Activated CD4-positive, alpha-beta T cell treated with anti-CD3 and anti-CD28 coated beads for 36 hours (primary cell): ENCODE measurements around the gene NFIA. TPM values are rescaled to one million over a fixed set of nuclear protein-coding genes. Genes with fewer than 3 reads are reported as not detected.

Source experiments
- ATAC-seq: fragments of 200-7000 bp; cut with Tn5 transposase; one replicate; pipeline ENCODE4 v1.10.0; 2021; ENCODE audit warnings: mild to moderate bottlenecking, moderate library complexity
- CTCF ChIA-PET: fragments of 350-600 bp; sonication (Branson Sonifier 250); formaldehyde crosslinking; loops from one replicate; lab custom pipeline; 2021; ENCODE audit warnings: antibody characterized with exemption; lab: Charles Lee
- POLR2A ChIA-PET: fragments of 350-600 bp; sonication (Branson Sonifier 250); formaldehyde crosslinking; loops from one replicate; lab custom pipeline; 2021; ENCODE audit warnings: antibody characterized with exemption, inconsistent platforms; lab: Charles Lee
- DNase-seq: peaks from one replicate; pipeline ENCODE4 v3.0.0-alpha.2; 2020
- H3K27ac Mint-ChIP-seq: one replicate; pipeline ENCODE4 v1.8.0; 2021; ENCODE audit warnings: mixed read lengths
- H3K27me3 Mint-ChIP-seq: one replicate; pipeline ENCODE4 v1.8.0; 2021; ENCODE audit warnings: mixed read lengths
- H3K36me3 Mint-ChIP-seq: one replicate; pipeline ENCODE4 v1.8.0; 2021; ENCODE audit warnings: low read depth, mixed read lengths
- H3K4me1 Mint-ChIP-seq: one replicate; pipeline ENCODE4 v1.8.0; 2021; ENCODE audit warnings: mixed read lengths
- H3K4me3 Mint-ChIP-seq: one replicate; pipeline ENCODE4 v1.8.0; 2021; ENCODE audit warnings: mild to moderate bottlenecking, moderate library complexity, mixed read lengths
- H3K9me3 Mint-ChIP-seq: one replicate; pipeline ENCODE4 v1.8.0; 2021; ENCODE audit warnings: low read depth, mixed read lengths
- intact Hi-C, 2 experiments: fragments of 100-400 bp; cut with DNase I in 1 of 2; cut with micrococcal nuclease in 1 of 2; formaldehyde crosslinking; loops; one replicate each; pipeline versions ENCODE4 v1.14.2 to v1.15.1; 2022 to 2024; cut with DNase I, micrococcal nuclease
- total RNA-seq, 2 experiments: library from RNA; stranded (reverse); gene quantifications; one replicate each; pipeline ENCODE4 v1.2.3, GENCODE V29; 2021

The NFIA gene
- 1 to 10 TPM; 3.0 to 3.2 TPM for total RNA-seq

DNA sequence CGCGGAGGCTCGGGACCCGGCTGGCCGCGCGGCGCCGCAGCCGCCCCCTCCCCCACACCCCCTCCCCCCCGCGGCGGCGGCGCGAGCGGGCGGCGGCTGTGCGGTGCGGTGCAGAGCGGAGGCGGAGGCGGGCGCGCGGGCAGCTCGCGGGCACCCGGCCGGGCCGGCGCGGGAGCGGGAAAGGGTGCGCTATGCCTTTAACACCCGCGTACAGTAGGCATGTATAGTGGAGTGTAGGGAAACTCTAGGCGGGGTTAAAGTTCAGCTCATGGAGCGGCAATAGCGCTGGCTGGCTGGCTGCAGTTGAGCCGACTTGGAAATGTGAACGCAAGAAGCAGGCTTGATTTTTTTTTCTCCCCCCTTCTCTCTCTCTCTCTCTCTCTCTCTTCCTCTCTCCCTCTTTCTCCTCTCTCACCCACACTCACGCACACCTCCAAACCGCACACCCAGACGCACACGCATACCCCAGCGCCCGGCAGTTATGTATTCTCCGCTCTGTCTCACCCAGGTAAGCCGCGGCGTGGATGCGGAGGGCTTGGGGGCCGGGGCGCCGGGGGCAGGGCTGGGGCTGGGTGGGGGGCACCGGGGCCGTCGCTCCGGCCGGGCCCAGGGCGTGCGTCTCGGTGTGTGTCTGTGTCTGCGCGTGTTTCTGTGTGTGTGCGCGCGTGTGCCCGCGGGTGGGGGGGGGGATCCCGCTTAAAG, at the start of gene NFIA:
Gene NFIA, plus strand, starts transcription at position 251 of the 702 bp plus-strand sequence.
- H3K27me3 Mint-ChIP-seq: peaks cover 15% of the 10 kb centered on the region
- intact Hi-C loops: loop anchor here in 1 of 2 experiments (1.0 to 10.0 kb wide), 7 partner anchors 32 to 1702 kb away; partner anchors contain the start of genes ATG4C, TM2D1 and USP1
- peak; percentile 54 for DNase-seq

DNA sequence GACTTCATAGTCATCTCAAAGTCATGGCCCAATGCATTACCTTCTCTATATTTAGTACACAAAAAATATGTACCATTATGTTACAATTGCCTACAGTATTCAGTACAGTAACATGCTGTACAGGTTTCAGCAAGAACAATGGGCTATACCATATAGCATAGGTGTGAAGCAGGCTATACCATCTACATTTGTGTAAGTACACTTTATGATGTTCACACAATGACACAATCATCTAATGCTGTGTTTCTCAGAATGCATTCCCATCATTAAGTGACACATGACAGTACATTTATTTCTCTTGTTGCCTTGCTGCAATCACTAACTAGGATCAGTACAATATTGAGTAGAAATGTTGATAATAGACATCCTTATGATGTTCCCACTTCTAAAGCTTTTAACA, 46.5 kb upstream of the NFIA start:
- Mint-ChIP-seq H3K27ac (no peak overlapping the region), H3K9me3 (no peaks in the 10 kb centered on the region), H3K36me3 (no peaks in the 10 kb centered on the region), H3K27me3 (peaks cover 4% of the 10 kb centered on the region), H3K4me1 (no peaks in the 10 kb centered on the region), H3K4me3 (no peak overlapping the region)
- ChIA-PET POLR2A (no interaction called here), CTCF (interaction anchor here (0.9 to 1.6 kb wide), 2 partner anchors 16 to 177 kb away, joined by 3 to 4 read pairs; no protein-coding TSS in a partner anchor)
- intact Hi-C loops: no loop called here
- DNase-seq (no peak), ATAC-seq (no peak)

More for the DNA sequence above, at the start of gene NFIA:
- H3K36me3 Mint-ChIP-seq: no peaks in the 10 kb centered on the region
- H3K9me3 Mint-ChIP-seq: no peaks in the 10 kb centered on the region
- H3K4me1 Mint-ChIP-seq: peaks cover 50% of the 10 kb centered on the region
- H3K27ac Mint-ChIP-seq: no peak within 1 kb of the TSS
- H3K4me3 Mint-ChIP-seq: peak within 1 kb of the TSS; percentile 82
- ATAC-seq: peak; percentile 21
- ChIA-PET CTCF (interaction anchor here (6.6 kb wide), 1 partner anchor 31 kb away, joined by 60 read pairs; no protein-coding TSS in a partner anchor), POLR2A (interaction anchor here (0.6 to 0.7 kb wide), 2 partner anchors 19 to 187 kb away, joined by 3 to 6 read pairs; no protein-coding TSS in a partner anchor)

DNA sequence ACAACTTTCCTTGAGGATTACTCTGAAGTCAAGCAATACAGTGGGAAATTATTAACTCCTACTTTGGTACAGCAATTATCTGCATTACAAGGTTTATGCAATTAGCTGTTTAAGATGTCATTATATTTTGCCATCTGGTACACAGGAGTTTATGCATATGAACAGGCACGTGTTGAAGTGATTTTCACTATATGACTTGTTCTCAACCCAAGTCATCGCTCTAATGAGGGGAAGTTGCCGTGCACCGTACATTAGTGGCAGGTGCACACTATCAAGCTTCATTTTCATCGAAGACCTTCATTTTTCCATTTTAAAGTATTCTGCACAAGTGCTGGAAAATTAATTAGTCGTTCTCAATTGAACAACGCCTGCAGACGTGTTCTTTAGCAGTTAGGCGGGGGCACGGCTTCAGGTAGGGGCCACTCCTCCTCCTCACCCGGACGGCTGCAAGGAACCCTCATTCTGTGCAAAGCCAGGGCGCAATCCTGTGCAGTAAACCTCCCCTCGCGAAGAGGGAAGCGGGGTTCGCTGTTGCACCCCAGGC, 39.8 kb upstream of the NFIA start:
- ChIA-PET POLR2A (interaction anchor here (0.6 kb wide), 1 partner anchor 1063 kb away, joined by 3 read pairs; no protein-coding TSS in a partner anchor), CTCF (interaction anchor here (0.5 to 2.9 kb wide), 22 partner anchors 9 to 1072 kb away, joined by 3 to 22 read pairs (median 4); no protein-coding TSS in a partner anchor)
- Mint-ChIP-seq H3K4me3 (peak overlapping the region; percentile 52), H3K36me3 (no peaks in the 10 kb centered on the region), H3K27ac (no peak overlapping the region), H3K9me3 (no peaks in the 10 kb centered on the region), H3K27me3 (peaks cover 30% of the 10 kb centered on the region), H3K4me1 (no peaks in the 10 kb centered on the region)
- ATAC-seq (no peak), DNase-seq (no peak)
- intact Hi-C loops: loop anchor here (1.0 to 5.0 kb wide), 10 partner anchors 63 to 1066 kb away; no protein-coding TSS in a partner anchor

DNA sequence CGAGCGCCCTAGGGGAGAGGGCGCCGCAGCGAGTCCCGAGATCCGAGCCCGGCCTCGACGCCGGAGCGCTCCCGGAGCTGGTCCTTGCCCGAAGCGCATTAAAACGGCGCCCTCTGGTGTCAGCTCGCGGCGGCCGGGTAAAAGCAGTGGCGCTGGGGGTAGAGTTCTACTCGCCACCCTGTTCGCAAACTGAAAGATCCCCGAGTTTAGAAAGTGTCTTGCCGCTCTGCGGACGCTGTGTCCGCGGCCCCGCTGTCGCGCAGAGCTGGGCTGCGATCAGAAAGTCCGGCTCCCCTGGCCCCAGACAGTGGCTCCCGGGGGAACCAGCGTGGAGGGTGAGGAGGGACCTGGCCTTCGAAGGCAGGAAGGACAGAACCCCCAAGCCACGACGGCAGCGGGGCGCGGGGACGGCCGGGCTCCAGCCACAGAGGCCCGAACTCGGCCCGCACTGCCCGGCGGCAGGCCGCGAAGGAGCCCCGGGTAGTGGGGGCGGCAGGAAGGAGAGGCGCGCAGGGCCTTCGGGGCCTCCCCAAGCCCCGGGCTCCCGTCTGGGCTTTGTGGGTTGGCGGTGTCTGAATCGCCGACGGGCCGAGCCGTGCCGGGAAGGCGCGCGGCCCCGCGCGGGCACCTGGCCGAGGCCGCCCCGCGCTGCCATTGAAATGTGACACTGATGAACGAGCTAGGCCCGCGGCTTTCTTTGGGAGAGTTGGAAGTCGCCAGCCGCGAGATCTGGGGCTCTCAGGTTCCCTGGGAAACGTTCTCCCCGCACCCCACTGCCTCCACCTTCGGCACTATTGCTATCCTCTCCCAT, 39.1 kb upstream of the NFIA start:
- ChIA-PET CTCF (interaction anchor here (0.5 to 2.9 kb wide), 29 partner anchors 8 to 1072 kb away, joined by 3 to 22 read pairs (median 3); no protein-coding TSS in a partner anchor), POLR2A (interaction anchor here (0.6 to 0.7 kb wide), 4 partner anchors 18 to 1064 kb away, joined by 3 to 5 read pairs (median 3); no protein-coding TSS in a partner anchor)
- peaks cover 30% of the 10 kb centered on the region for H3K27me3 Mint-ChIP-seq
- H3K4me1 Mint-ChIP-seq: no peaks in the 10 kb centered on the region
- no peaks in the 10 kb centered on the region for H3K9me3 Mint-ChIP-seq
- ATAC-seq (peak; percentile 98), DNase-seq (peak; percentile 93)
- H3K4me3 Mint-ChIP-seq: peak overlapping the region; percentile 52
- H3K36me3 Mint-ChIP-seq: no peaks in the 10 kb centered on the region
- intact Hi-C loops: loop anchor here (1.0 to 5.0 kb wide), 10 partner anchors 64 to 1066 kb away; no protein-coding TSS in a partner anchor
- H3K27ac Mint-ChIP-seq: no peak overlapping the region

DNA sequence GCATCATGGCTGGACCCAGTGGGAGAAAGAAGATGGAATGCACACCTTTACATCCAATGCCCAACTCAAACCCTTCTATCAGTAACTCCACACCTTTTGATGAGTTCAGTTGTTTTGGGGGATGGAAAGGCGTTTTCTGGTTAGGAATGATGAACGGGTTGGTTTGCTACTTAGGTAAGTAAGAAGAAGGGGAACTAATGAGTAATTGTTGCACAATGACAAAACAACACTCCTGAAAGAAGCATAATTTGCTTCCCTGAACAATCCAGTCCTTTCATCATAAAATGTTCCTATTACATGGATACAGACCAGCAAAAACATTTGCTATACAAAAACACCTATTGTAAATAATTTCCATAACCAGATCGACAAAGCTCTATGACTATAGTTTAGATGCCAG, 35.9 kb upstream of the NFIA start:
- no peak overlapping the region for H3K27ac Mint-ChIP-seq
- H3K4me3 Mint-ChIP-seq: no peak overlapping the region
- no peaks in the 10 kb centered on the region for H3K36me3 Mint-ChIP-seq
- ChIA-PET POLR2A (interaction anchor here (0.6 to 0.7 kb wide), 2 partner anchors 155 to 811 kb away, joined by 3 to 4 read pairs; no protein-coding TSS in a partner anchor), CTCF (interaction anchor here (0.7 to 1.6 kb wide), 4 partner anchors 9 to 232 kb away, joined by 3 to 5 read pairs (median 4); no protein-coding TSS in a partner anchor)
- intact Hi-C loops: no loop called here
- H3K27me3 Mint-ChIP-seq: peaks cover 30% of the 10 kb centered on the region
- DNase-seq (no peak), ATAC-seq (no peak)
- H3K9me3 Mint-ChIP-seq: no peaks in the 10 kb centered on the region
- peaks cover 2% of the 10 kb centered on the region for H3K4me1 Mint-ChIP-seq

GRCh38 chr1:61047061-61047460, 35.3 kb upstream of the NFIA start:
- ATAC-seq: no peak
- Mint-ChIP-seq H3K27ac (no peak overlapping the region), H3K4me1 (peaks cover 6% of the 10 kb centered on the region), H3K4me3 (no peak overlapping the region), H3K9me3 (no peaks in the 10 kb centered on the region), H3K36me3 (no peaks in the 10 kb centered on the region), H3K27me3 (peaks cover 34% of the 10 kb centered on the region)
- ChIA-PET CTCF (interaction anchor here (0.7 to 1.6 kb wide), 3 partner anchors 8 to 78 kb away, joined by 3 to 5 read pairs (median 3); no protein-coding TSS in a partner anchor), POLR2A (interaction anchor here (0.6 to 0.7 kb wide), 3 partner anchors 33 to 812 kb away, joined by 3 to 4 read pairs (median 3); no protein-coding TSS in a partner anchor)
- intact Hi-C loops: no loop called here
- no peak for DNase-seq

DNA sequence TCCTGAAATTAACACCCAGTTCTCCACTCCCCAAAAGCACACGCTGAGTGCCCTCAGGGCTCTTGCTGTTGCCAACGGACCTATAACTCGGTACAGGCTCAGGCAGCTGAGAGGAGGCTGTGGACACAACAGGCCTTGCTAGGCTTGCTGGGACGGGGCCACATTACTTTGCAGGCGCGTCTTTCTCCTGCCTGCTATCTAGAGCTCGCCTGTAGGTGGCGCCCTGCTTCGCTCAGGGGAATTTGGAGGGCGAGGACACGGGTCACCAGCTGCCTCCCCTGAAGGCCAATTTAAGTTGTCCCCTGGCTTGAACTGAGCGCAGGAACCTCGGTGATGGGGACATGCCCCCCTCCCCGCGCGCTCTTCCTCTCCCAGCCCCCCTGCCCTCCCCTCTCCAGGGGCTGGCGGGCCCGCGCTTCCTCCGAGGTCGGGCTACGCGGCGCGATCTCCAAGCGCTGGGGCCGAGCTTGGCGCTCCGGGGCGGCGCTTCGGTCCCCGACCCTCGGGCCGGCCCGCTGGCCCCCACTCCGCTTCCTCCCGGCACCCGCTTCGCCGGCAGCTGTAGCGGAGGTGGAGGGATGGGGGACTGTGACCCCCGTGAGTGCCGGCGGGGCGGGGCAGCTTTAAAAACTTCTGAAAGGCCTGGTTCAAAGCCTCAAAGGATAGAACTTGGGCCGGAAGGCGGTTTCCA, 32.4 kb upstream of the NFIA start:
- POLR2A ChIA-PET: interaction anchor here (0.6 to 1.6 kb wide), 2 partner anchors 252 to 282 kb away, joined by 4 to 5 read pairs; no protein-coding TSS in a partner anchor
- intact Hi-C loops: loop anchor here (1.0 to 10.0 kb wide), 14 partner anchors 27 to 1385 kb away; partner anchors contain the start of genes TM2D1 (in 1 of the 2) and USP1 (in 1 of the 2)
- DNase-seq: peak; percentile 93
- peak; percentile 86 for ATAC-seq
- CTCF ChIA-PET: interaction anchor here (0.5 to 6.0 kb wide), 52 partner anchors 9 to 1290 kb away, joined by 3 to 60 read pairs (median 4); partner anchors contain the start of gene NFIA
- H3K27me3 Mint-ChIP-seq: peaks cover 46% of the 10 kb centered on the region
- peak overlapping the region; percentile 65 for H3K4me3 Mint-ChIP-seq
- H3K36me3 Mint-ChIP-seq: no peaks in the 10 kb centered on the region
- peaks cover 22% of the 10 kb centered on the region for H3K4me1 Mint-ChIP-seq
- H3K9me3 Mint-ChIP-seq: no peaks in the 10 kb centered on the region
- H3K27ac Mint-ChIP-seq: no peak overlapping the region

- Mint-ChIP-seq H3K4me1 (peaks cover 22% of the 10 kb centered on the region), H3K36me3 (no peaks in the 10 kb centered on the region), H3K27ac (no peak overlapping the region), H3K4me3 (peak overlapping the region; percentile 65), H3K27me3 (peaks cover 51% of the 10 kb centered on the region), H3K9me3 (no peaks in the 10 kb centered on the region)
- intact Hi-C loops: loop anchor here (1.0 to 10.0 kb wide), 14 partner anchors 27 to 1384 kb away; partner anchors contain the start of genes TM2D1 (in 1 of the 2) and USP1 (in 1 of the 2)
- CTCF ChIA-PET: interaction anchor here (0.6 to 6.0 kb wide), 41 partner anchors 8 to 903 kb away, joined by 3 to 60 read pairs (median 4); partner anchors contain the start of gene NFIA
- no peak for ATAC-seq
- peak; percentile 36 for DNase-seq
- POLR2A ChIA-PET: interaction anchor here (0.7 to 1.6 kb wide), 3 partner anchors 28 to 374 kb away, joined by 3 to 5 read pairs (median 4); no protein-coding TSS in a partner anchor
Observed at GRCh38 chr1:61050541-61051442, 31.6 kb upstream of the NFIA start.

DNA sequence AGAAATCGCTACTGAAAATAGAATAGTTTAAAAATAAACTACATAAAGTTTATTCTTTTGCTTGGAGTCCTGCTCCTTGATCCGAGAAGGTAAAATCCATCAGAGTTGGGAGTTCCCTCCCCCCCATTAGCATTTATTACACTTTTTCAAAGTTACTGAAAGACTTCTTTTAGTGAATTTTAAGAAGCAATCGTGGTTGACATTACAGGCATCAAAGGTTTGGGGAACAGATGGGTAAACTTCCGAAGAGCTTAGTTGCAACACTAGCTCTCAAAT, 31.0 kb upstream of the NFIA start:
- POLR2A ChIA-PET: interaction anchor here (0.7 to 1.0 kb wide), 3 partner anchors 27 to 374 kb away, joined by 3 to 4 read pairs (median 4); no protein-coding TSS in a partner anchor
- peaks cover 52% of the 10 kb centered on the region for H3K27me3 Mint-ChIP-seq

More for the DNA sequence above, 31.0 kb upstream of the NFIA start:
- no peak for DNase-seq
- Mint-ChIP-seq H3K4me3 (peak overlapping the region; percentile 65), H3K36me3 (no peaks in the 10 kb centered on the region), H3K4me1 (peaks cover 23% of the 10 kb centered on the region), H3K27ac (no peak overlapping the region), H3K9me3 (no peaks in the 10 kb centered on the region)
- no peak for ATAC-seq
- intact Hi-C loops: loop anchor here (2.0 to 10.0 kb wide), 11 partner anchors 161 to 1383 kb away; partner anchors contain the start of genes TM2D1 (in 1 of the 2) and USP1 (in 1 of the 2)
- CTCF ChIA-PET: interaction anchor here (0.7 to 6.0 kb wide), 9 partner anchors 8 to 425 kb away, joined by 3 to 60 read pairs (median 5); partner anchors contain the start of gene NFIA
